Mesendoderm (in vitro differentiated cells): ENCODE results near the gene CAMTA1.

Experiments used
- DNase-seq: peaks from one replicate; pipeline ENCODE4 v3.0.0; 2013
- H2AK5ac ChIP-seq: 2 replicates; pipeline ENCODE4 v1.6.1; 2013; ENCODE audit warnings: low read length, inconsistent platforms
- H2BK120ac ChIP-seq: 2 replicates; pipeline ENCODE4 v1.6.1; 2013; ENCODE audit warnings: low read depth, mild to moderate bottlenecking, low read length, moderate library complexity, mixed read lengths
- H2BK15ac ChIP-seq: replicated peaks from 2 replicates; pipeline ENCODE4 v1.6.1; 2013; ENCODE audit warnings: low read depth, mild to moderate bottlenecking, moderate library complexity
- H2BK5ac ChIP-seq: 2 replicates; pipeline ENCODE4 v1.6.1; 2013; ENCODE audit warnings: low read length, inconsistent platforms
- H3K18ac ChIP-seq: 2 replicates; pipeline ENCODE4 v1.6.1; 2013; ENCODE audit warnings: mild to moderate bottlenecking, low read length, mixed read lengths
- H3K23ac ChIP-seq: one replicate; pipeline ENCODE4 v1.6.1; 2013; ENCODE audit warnings: low read length
- H3K27ac ChIP-seq: 2 replicates; pipeline ENCODE4 v1.5.1; 2013; ENCODE audit warnings: low read depth, mild to moderate bottlenecking, inconsistent platforms, low read length, moderate library complexity
- H3K27me3 ChIP-seq: 2 replicates; pipeline ENCODE4 v1.6.1; 2013; ENCODE audit warnings: low read length, control low read depth, mild to moderate bottlenecking, inconsistent platforms; ENCODE audit not compliant: insufficient read depth, poor library complexity
- H3K36me3 ChIP-seq: 2 replicates; pipeline ENCODE4 v1.6.1; 2013; ENCODE audit warnings: low read length, inconsistent platforms; ENCODE audit not compliant: control insufficient read depth, insufficient read depth
- H3K4ac ChIP-seq: one replicate; pipeline ENCODE4 v1.6.1; 2013; ENCODE audit warnings: low read depth, mild to moderate bottlenecking, low read length, moderate library complexity
- H3K4me1 ChIP-seq: 2 replicates; pipeline ENCODE4 v1.6.1; 2013; ENCODE audit warnings: low read depth, low read length, inconsistent platforms; ENCODE audit not compliant: control insufficient read depth
- H3K4me2 ChIP-seq: 2 replicates; pipeline ENCODE4 v1.6.1; 2013; ENCODE audit warnings: low read length
- H3K4me3 ChIP-seq: 2 replicates; pipeline ENCODE4 v1.5.1; 2013; ENCODE audit warnings: mild to moderate bottlenecking, low read length
- H3K56ac ChIP-seq: one replicate; pipeline ENCODE4 v1.6.1; 2013; ENCODE audit warnings: low read length
- H3K79me1 ChIP-seq: 2 replicates; pipeline ENCODE4 v1.6.1; 2013; ENCODE audit warnings: low read length, inconsistent platforms
- H3K79me2 ChIP-seq: 2 replicates; pipeline ENCODE4 v1.6.1; 2013; ENCODE audit warnings: mild to moderate bottlenecking, low read length; ENCODE audit not compliant: control insufficient read depth, insufficient read depth
- H3K9ac ChIP-seq: 2 replicates; pipeline ENCODE4 v1.6.1; 2013; ENCODE audit warnings: low read length, inconsistent platforms
- H4K5ac ChIP-seq: one replicate; pipeline ENCODE4 v1.6.1; 2013; ENCODE audit warnings: low read length
- H4K8ac ChIP-seq: one replicate; pipeline ENCODE4 v1.6.1; 2013; ENCODE audit warnings: low read depth, mild to moderate bottlenecking, control low read depth, low read length, moderate library complexity
- WGBS: extraction: QIAGEN DNeasy Blood & Tissue Kit; methylation state at CpG from one replicate; pipeline ENCODE4 v1.1.7; 2013; ENCODE audit warnings: low lambda C conversion rate, missing lambda C conversion rate; ENCODE audit not compliant: insufficient coverage; ENCODE audit errors: extremely low coverage; 5-methylcytosine and 5-hydroxymethylcytosine counted together

The CAMTA1 gene

DNA sequence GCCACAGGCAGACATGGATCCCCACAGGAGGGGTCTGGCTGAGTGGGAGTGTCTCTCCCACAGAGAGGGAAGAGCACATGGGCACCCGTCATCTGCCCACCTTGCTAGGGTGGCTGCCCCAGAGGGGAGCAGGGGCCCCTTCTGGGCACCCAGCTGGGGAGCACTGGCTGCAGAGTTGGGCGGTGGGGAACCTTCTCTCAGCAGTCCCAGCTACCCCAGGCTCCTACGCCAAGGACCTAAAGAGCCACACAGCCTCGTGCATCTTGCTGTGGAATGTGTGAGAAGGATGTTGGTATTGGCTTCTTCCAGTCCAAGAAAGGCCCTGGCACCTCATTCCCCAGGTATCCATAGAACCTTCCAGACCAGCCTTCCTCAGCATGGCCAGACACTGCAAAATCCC is 735.2 kb downstream of the CAMTA1 start:
- H4K5ac ChIP-seq, result no peak overlapping the region
- no peaks in the 10 kb centered on the region for H3K79me1 ChIP-seq
- no peak overlapping the region for H3K9ac ChIP-seq
- H3K56ac ChIP-seq, result no peak overlapping the region
- H3K23ac ChIP-seq, result no peak overlapping the region
- H2AK5ac ChIP-seq, result no peak overlapping the region
- H3K27ac ChIP-seq, result no peak overlapping the region
- H3K4me2 ChIP-seq, result no peak overlapping the region
- no peak overlapping the region for H4K8ac ChIP-seq
- H2BK5ac ChIP-seq, result no peak overlapping the region
- H3K4ac ChIP-seq, result no peak overlapping the region
- no peak overlapping the region for H3K4me3 ChIP-seq
- DNase-seq, result no peak
- H2BK120ac ChIP-seq, result no peak overlapping the region
- no peaks in the 10 kb centered on the region for H3K79me2 ChIP-seq
- H2BK15ac ChIP-seq, result no peak overlapping the region
- no peaks in the 10 kb centered on the region for H3K4me1 ChIP-seq
- H3K27me3 ChIP-seq, result no peaks in the 10 kb centered on the region
- no peaks in the 10 kb centered on the region for H3K36me3 ChIP-seq
- no CpG with 5 or more reads among the region's 4 CpGs for WGBS
- no peak overlapping the region for H3K18ac ChIP-seq

- Histone ChIP-seq H3K79me1 (no peaks in the 10 kb centered on the region), H3K56ac (no peak overlapping the region), H2BK5ac (no peak overlapping the region), H3K4me1 (no peaks in the 10 kb centered on the region), H3K9ac (no peak overlapping the region), H2BK120ac (no peak overlapping the region), H3K23ac (no peak overlapping the region), H3K27ac (no peak overlapping the region), H2AK5ac (no peak overlapping the region), H3K4ac (no peak overlapping the region), H3K18ac (no peak overlapping the region), H3K36me3 (no peaks in the 10 kb centered on the region), H4K8ac (no peak overlapping the region), H3K79me2 (no peaks in the 10 kb centered on the region), H4K5ac (no peak overlapping the region), H3K4me2 (no peak overlapping the region), H2BK15ac (no peak overlapping the region), H3K27me3 (no peaks in the 10 kb centered on the region), H3K4me3 (no peak overlapping the region)
- WGBS, result no CpG with 5 or more reads among the region's 16 CpGs
- no peak for DNase-seq
Measured at GRCh38 chr1:7524341-7525337, 739.4 kb downstream of the CAMTA1 start.

DNA sequence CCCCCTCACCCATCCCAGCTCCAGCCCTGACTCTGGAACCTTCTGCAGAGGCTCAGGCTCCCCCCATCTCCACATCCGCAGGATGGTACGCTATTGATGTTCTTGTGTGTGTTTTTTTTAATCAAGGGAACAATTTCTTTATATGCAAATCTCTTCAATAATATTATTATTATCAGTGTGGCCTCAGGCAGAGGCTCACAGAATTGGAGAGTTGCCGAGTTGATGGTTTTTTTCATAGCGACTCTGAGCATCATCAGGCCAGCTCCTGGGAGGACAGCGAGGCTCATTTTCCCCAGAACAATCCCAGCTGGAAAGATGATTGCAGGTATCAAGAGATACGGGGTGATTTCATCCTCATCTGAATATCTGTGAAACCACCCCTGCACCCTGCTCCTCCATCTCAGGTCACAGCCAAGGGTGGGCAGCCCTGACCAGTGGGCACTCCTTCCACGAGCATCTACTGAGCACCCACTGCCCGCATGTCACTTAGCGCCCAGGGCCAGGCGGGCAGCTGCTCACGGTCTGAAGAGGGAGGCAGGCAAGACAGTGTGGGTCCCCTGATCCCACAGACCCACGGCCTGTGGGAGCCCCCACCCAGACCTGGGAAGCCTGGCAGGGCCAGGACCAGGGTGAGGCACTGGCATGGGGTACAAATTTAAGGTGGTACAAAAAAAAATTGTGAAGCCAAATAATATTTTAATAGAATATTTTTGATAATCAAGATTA is 740.2 kb downstream of the CAMTA1 start:
- no peak overlapping the region for H3K4ac ChIP-seq
- no peak overlapping the region for H3K27ac ChIP-seq
- no peaks in the 10 kb centered on the region for H3K79me1 ChIP-seq
- no peak overlapping the region for H4K8ac ChIP-seq
- H3K56ac ChIP-seq, result no peak overlapping the region
- no peak for DNase-seq
- no peak overlapping the region for H2BK120ac ChIP-seq
- H3K23ac ChIP-seq, result no peak overlapping the region
- no peaks in the 10 kb centered on the region for H3K79me2 ChIP-seq
- H3K4me2 ChIP-seq, result no peak overlapping the region
- H3K36me3 ChIP-seq, result no peaks in the 10 kb centered on the region
- no peak overlapping the region for H3K4me3 ChIP-seq
- H3K18ac ChIP-seq, result no peak overlapping the region
- H2AK5ac ChIP-seq, result no peak overlapping the region
- no CpG with 5 or more reads among the region's 12 CpGs for WGBS
- H3K4me1 ChIP-seq, result no peaks in the 10 kb centered on the region
- H4K5ac ChIP-seq, result no peak overlapping the region
- H3K9ac ChIP-seq, result no peak overlapping the region
- no peak overlapping the region for H2BK5ac ChIP-seq
- H3K27me3 ChIP-seq, result no peaks in the 10 kb centered on the region
- H2BK15ac ChIP-seq, result no peak overlapping the region

GRCh38 chr1:7526196-7526866 is 741.1 kb downstream of the CAMTA1 start:
- Histone ChIP-seq H3K4me3 (no peak overlapping the region), H2AK5ac (no peak overlapping the region), H3K23ac (no peak overlapping the region), H3K18ac (no peak overlapping the region), H2BK5ac (no peak overlapping the region), H3K56ac (no peak overlapping the region), H3K27me3 (no peaks in the 10 kb centered on the region), H3K27ac (no peak overlapping the region), H3K79me2 (no peaks in the 10 kb centered on the region), H2BK15ac (no peak overlapping the region), H3K36me3 (no peaks in the 10 kb centered on the region), H3K4ac (no peak overlapping the region), H2BK120ac (no peak overlapping the region), H3K9ac (no peak overlapping the region), H3K79me1 (no peaks in the 10 kb centered on the region), H3K4me1 (no peaks in the 10 kb centered on the region), H3K4me2 (no peak overlapping the region), H4K8ac (no peak overlapping the region), H4K5ac (no peak overlapping the region)
- no peak for DNase-seq
- WGBS, result no CpG with 5 or more reads among the region's 10 CpGs

- no peaks in the 10 kb centered on the region for H3K4me1 ChIP-seq
- WGBS, result no CpG with 5 or more reads among the region's 12 CpGs
- no peak overlapping the region for H4K5ac ChIP-seq
- no peak overlapping the region for H2AK5ac ChIP-seq
- H2BK15ac ChIP-seq, result no peak overlapping the region
- H3K9ac ChIP-seq, result no peak overlapping the region
- no peak overlapping the region for H3K18ac ChIP-seq
- H3K56ac ChIP-seq, result no peak overlapping the region
- H3K79me2 ChIP-seq, result no peaks in the 10 kb centered on the region
- no peak overlapping the region for H3K27ac ChIP-seq
- H2BK120ac ChIP-seq, result no peak overlapping the region
- H3K23ac ChIP-seq, result no peak overlapping the region
- no peaks in the 10 kb centered on the region for H3K36me3 ChIP-seq
- DNase-seq, result no peak
- H3K4me3 ChIP-seq, result no peak overlapping the region
- no peak overlapping the region for H3K4ac ChIP-seq
- H3K4me2 ChIP-seq, result no peak overlapping the region
- H3K27me3 ChIP-seq, result no peaks in the 10 kb centered on the region
- H4K8ac ChIP-seq, result no peak overlapping the region
- no peak overlapping the region for H2BK5ac ChIP-seq
- H3K79me1 ChIP-seq, result no peaks in the 10 kb centered on the region
Measured at GRCh38 chr1:7526867-7527732, 741.8 kb downstream of the CAMTA1 start.
